Stimulated activated CD4-positive, alpha-beta T cell treated with anti-CD3 and anti-CD28 coated beads, Interleukin-12 subunit alpha, Interleukin-12 subunit beta, amount 100 ng/mL, for 4 hours (primary cell): ENCODE measurements around the gene DTX1.
"Not testable (repeated sequence)": the region's sequence is repeated elsewhere in the genome, so short reads cannot be mapped to it uniquely, and the experiment has no call there.

Experiments used
- DNase-seq: peaks from one replicate; pipeline ENCODE4 v3.0.0-alpha.2; 2020

The DTX1 gene

GRCh38 chr12:113141716-113142115 is 85.2 kb downstream of the DTX1 start:
- not testable (repeated sequence) for DNase-seq

GRCh38 chr12:113142173-113142885 is 85.8 kb downstream of the DTX1 start:
- DNase-seq = no peak

- DNase-seq = no peak
Observed at GRCh38 chr12:113142886-113143332, 86.4 kb downstream of the DTX1 start.

- no peak for DNase-seq
Observed at GRCh38 chr12:113143959-113144358, 87.4 kb downstream of the DTX1 start.

GRCh38 chr12:113144806-113145205 is 88.3 kb downstream of the DTX1 start:
- DNase-seq = no peak

GRCh38 chr12:113145720-113146551 is 89.4 kb downstream of the DTX1 start:
- no peak for DNase-seq

- DNase-seq = no peak
Observed at GRCh38 chr12:113146999-113147398, 90.5 kb downstream of the DTX1 start.
